Heart right ventricle (tissue), 16 donors: ENCODE measurements around the gene RDH5. TPM values are rescaled to one million over a fixed set of nuclear protein-coding genes. Genes with fewer than 3 reads are reported as not detected.
"Not testable (repeated sequence)": the region's sequence is repeated elsewhere in the genome, so short reads cannot be mapped to it uniquely, and the experiment has no call there.

Source experiments
- ATAC-seq, 8 donors: fragments of 200-7000 bp; cut with Tn5 transposase; one replicate each; pipeline ENCODE4 v1.9.1; 2020; ENCODE audit warnings: mild to moderate bottlenecking in 8 of 8, moderate library complexity in 8 of 8, moderate number of reproducible peaks in 1 of 8
- DNase-seq, 2 donors: peaks; one replicate each; pipeline ENCODE4 v3.0.0-alpha.2; 2020
- H3K27ac ChIP-seq, 10 donors: fragments of 200-600 bp; sonication (generic) in 2 of 10; one replicate each; pipeline versions ENCODE4 v1.5.0 to v1.8.0; 2020 to 2022; ENCODE audit warnings: mild to moderate bottlenecking in 3 of 10
- H3K27me3 ChIP-seq, 7 donors: fragments of 200-600 bp; one replicate each; pipeline ENCODE4 v1.8.0; 2021 to 2022; ENCODE audit warnings: mild to moderate bottlenecking in 2 of 7
- H3K36me3 ChIP-seq, 9 donors: fragments of 200-600 bp; sonication (generic) in 1 of 9; one replicate each; pipeline versions ENCODE4 v1.5.0 to v1.8.0; 2020 to 2022; ENCODE audit warnings: mild to moderate bottlenecking in 2 of 9
- H3K4me1 ChIP-seq, 9 donors: fragments of 200-600 bp; sonication (generic) in 1 of 9; one replicate each; pipeline versions ENCODE4 v1.5.0 to v1.8.0; 2020 to 2022; ENCODE audit warnings: mild to moderate bottlenecking in 4 of 9
- H3K4me3 ChIP-seq, 10 donors: fragments of 200-600 bp; sonication (generic) in 2 of 10; one replicate each; pipeline versions ENCODE4 v1.5.0 to v1.8.0; 2020 to 2022; ENCODE audit warnings: mild to moderate bottlenecking in 7 of 10, moderate library complexity in 2 of 10
- H3K9me3 ChIP-seq, 11 donors: fragments of 200-600 bp in 10 of 11; sonication (generic) in 2 of 11; one replicate each; pipeline versions ENCODE4 v1.5.0 to v1.8.0; 2013 to 2022; ENCODE audit warnings: mild to moderate bottlenecking in 2 of 11, control low read depth in 1 of 11, moderate library complexity in 1 of 11
- CTCF ChIP-seq, 9 donors: fragments of 200-600 bp; sonication (generic) in 2 of 9; IDR thresholded peaks; one replicate each; pipeline versions ENCODE4 v1.5.0 to v1.8.0; 2021 to 2022; ENCODE audit warnings: antibody characterized with exemption in 9 of 9, mild to moderate bottlenecking in 5 of 9, moderate library complexity in 1 of 9
- WGBS, 2 donors: extraction: QIAGEN DNeasy Blood & Tissue Kit; methylation state at CpG; one replicate each; pipeline ENCODE4 v1.1.7; 2013; ENCODE audit warnings: inconsistent platforms in 1 of 2; 5-methylcytosine and 5-hydroxymethylcytosine counted together
- intact Hi-C, 10 donors: fragments of 100-400 bp; cut with DNase I; formaldehyde crosslinking; loops; one replicate each; pipeline versions ENCODE4 v1.11.1 to v1.14.2; 2022
- polyA plus RNA-seq, 2 donors: library from polyadenylated mRNA; stranded (reverse); fragments of 200-250 nt; gene quantifications; one replicate each; pipeline ENCODE4 v1.2.3, GENCODE V29; 2013
- total RNA-seq, 10 donors: library from RNA; stranded (reverse); fragmentation: NEBNext Ultra II Directional in 3 of 10; extraction: Animal tissue kit (Norgen Biotek cat#: 25700) in 3 of 10; gene quantifications; one replicate each; pipeline versions ENCODE4 v1.2.1 to v1.2.4, GENCODE V29; 2021 to 2023
- donor health status: Arrhythmogenic right ventricular cardiomyopathy.
- donor health status: ischemic (EF 13 %, LVEDD 7.1; RV severe dilation, severe dysfunction).
- donor health status: healthy with polysubstance abuse.
- donor health status: DM: no; HTN: yes; CAD: no.
- donor health status: DM: no; HTN: no; CAD: no.
- donor health status: ischemic (EF 25% LVEDD 6.9; RV normal size, moderate dysfunction).
- donor health status: ischemic (EF 25% LVEDD 5.7; RV mildly dilated, moderate dysfunction).
- donor health status: healthy.
- donor health status: DM: yes; HTN: yes; CAD: no.
- donor health status: Ischemic cardiomyopathy.
- donor health status: ischemic (EF 35%, LVEDD 5.7; RV mildly dilated, moderate dysfunction).
- donor health status: nonischemic (EF 11% LVEDD 7.7; RV severe dilation, severe dysfunction).
- donor health status: DM: yes; HTN: yes; CAD: no.
- donor health status: PGD.
- donor health status: ischemic (EF 29% LVEDD 5.4; RV normal size, mild dysfunction).
- donor health status: nonischemic (EF 23%, LVEDD 6.1; RV moderate dilation, normal function).

Gene RDH5
- total and polyA plus RNA-seq, 12 donors = 4.9 to 54.5 (median 15.2) TPM

- intact Hi-C loops = loop anchor here in 5 of 10 donors (5.0 to 10.0 kb wide), 5 partner anchors 46 to 366 kb away; partner anchors contain the start of genes DGKA (in 1 of the 5), ORMDL2 (in 1 of the 5), RPL41 (in 1 of the 5) and SARNP (in 1 of the 5)
- WGBS, 2 donors = 92% methylated on average over 18 of the region's 18 CpGs
- peaks cover 0 to 54% (median 34%) of the 10 kb centered on the region in 9 donors for H3K4me1 ChIP-seq
- H3K4me3 ChIP-seq = no peak overlapping the region
- no peak for ATAC-seq
- peak overlapping the region in 3 of 10 donors; percentile 1 to 64 (median 49) for H3K27ac ChIP-seq
- peaks cover 0 to 10% (median 0%) of the 10 kb centered on the region in 7 donors for H3K27me3 ChIP-seq
- no peak for TF ChIP-seq CTCF (IDR thresholded peaks at IDR 0.05)
- no peak for DNase-seq
- H3K9me3 ChIP-seq = no peaks in the 10 kb centered on the region
- peaks cover 0 to 40% (median 16%) of the 10 kb centered on the region in 9 donors for H3K36me3 ChIP-seq
Observed at GRCh38 chr12:55748230-55748993, 28.2 kb downstream of the RDH5 start.

GRCh38 chr12:55755246-55755645 lies 35.1 kb downstream of the RDH5 start:
- Histone ChIP-seq H3K36me3 (peaks cover 7 to 99% (median 71%) of the 10 kb centered on the region in 9 donors), H3K4me3 (no peak overlapping the region), H3K27me3 (no peaks in the 10 kb centered on the region), H3K4me1 (peaks cover 0 to 5% (median 0%) of the 10 kb centered on the region in 9 donors), H3K27ac (peak overlapping the region in 1 of 10 donors; percentile 7), H3K9me3 (no peaks in the 10 kb centered on the region)
- intact Hi-C loops = no loop called here
- no peak for ATAC-seq
- TF ChIP-seq CTCF (IDR thresholded peaks at IDR 0.05) = no peak
- DNase-seq = no peak
- WGBS, 2 donors = 52 to 60% methylated on average over 2 of the region's 2 CpGs

GRCh38 chr12:55757701-55758100 lies 37.5 kb downstream of the RDH5 start:
- TF ChIP-seq CTCF (IDR thresholded peaks at IDR 0.05) = no peak
- H3K27ac ChIP-seq = no peak overlapping the region
- 78 to 83% methylated on average over 2 of the region's 2 CpGs for WGBS, 2 donors
- H3K4me3 ChIP-seq = no peak overlapping the region
- peaks cover 0 to 5% (median 0%) of the 10 kb centered on the region in 9 donors for H3K4me1 ChIP-seq
- intact Hi-C loops = no loop called here
- ATAC-seq (no peak), DNase-seq (no peak)
- H3K9me3 ChIP-seq = no peaks in the 10 kb centered on the region
- no peaks in the 10 kb centered on the region for H3K27me3 ChIP-seq
- H3K36me3 ChIP-seq = peaks cover 7 to 98% (median 65%) of the 10 kb centered on the region in 9 donors

GRCh38 chr12:55758575-55758974 lies 38.4 kb downstream of the RDH5 start:
- H3K27ac ChIP-seq, H3K4me3 ChIP-seq, H3K9me3 ChIP-seq, intact Hi-C loops, H3K27me3 ChIP-seq, ATAC-seq, H3K4me1 ChIP-seq, DNase-seq: not testable (repeated sequence)
- 96 to 97% methylated on average over 4 of the region's 4 CpGs for WGBS, 2 donors
- peaks cover 7 to 98% (median 63%) of the 10 kb centered on the region in 9 donors for H3K36me3 ChIP-seq

GRCh38 chr12:55760663-55761062 lies 40.5 kb downstream of the RDH5 start:
- WGBS, 2 donors = 97 to 98% methylated on average over 6 of the region's 6 CpGs
- Histone ChIP-seq H3K27me3 (no peaks in the 10 kb centered on the region), H3K27ac (no peak overlapping the region), H3K9me3 (no peaks in the 10 kb centered on the region), H3K4me3 (no peak overlapping the region), H3K36me3 (peaks cover 7 to 98% (median 52%) of the 10 kb centered on the region in 9 donors), H3K4me1 (no peaks in the 10 kb centered on the region)
- intact Hi-C loops = no loop called here
- ATAC-seq = no peak
- DNase-seq = no peak
- no peak for TF ChIP-seq CTCF (IDR thresholded peaks at IDR 0.05)
